HL-60 (cell line): ENCODE results near the gene GRB7.

Experiments used
- DNase-seq, 2 experiments: peaks; one replicate each; pipeline ENCODE4 v3.0.0-alpha.2; 2010 to 2020; ENCODE audit warnings: low read depth in 1 of 2, low spot score in 1 of 2
- H3K27ac ChIP-seq: fragments of 250-450 bp; sonication (Bioruptor Pico); replicated peaks from 2 replicates; pipeline ENCODE4 v1.5.1; 2020; ENCODE audit warnings: mild to moderate bottlenecking, moderate library complexity
- H3K27me3 ChIP-seq: fragments of 250-450 bp; sonication (Bioruptor Pico); 2 replicates; pipeline ENCODE4 v1.5.1; 2021; ENCODE audit warnings: mild to moderate bottlenecking, moderate library complexity; ENCODE audit not compliant: insufficient read depth, poor library complexity, severe bottlenecking
- H3K4me3 ChIP-seq: replicated peaks from 2 replicates; pipeline ENCODE4 v1.5.1; 2011; ENCODE audit warnings: mild to moderate bottlenecking, control low read depth, low read length; ENCODE audit not compliant: insufficient read depth
- CTCF ChIP-seq: IDR thresholded peaks from one replicate; pipeline ENCODE4 v1.5.1; 2011; ENCODE audit warnings: low read length, control low read depth, inconsistent platforms; ENCODE audit not compliant: insufficient read depth
- GABPA ChIP-seq: IDR thresholded peaks from 2 replicates; pipeline ENCODE4 v1.6.1; 2012; ENCODE audit warnings: low read depth
- POLR2AphosphoS5 ChIP-seq: IDR thresholded peaks from 2 replicates; pipeline ENCODE4 v1.6.1; 2012; ENCODE audit warnings: low read depth
- REST ChIP-seq: IDR thresholded peaks from 2 replicates; pipeline ENCODE4 v1.6.1; 2012; ENCODE audit warnings: low read depth; ENCODE audit not compliant: insufficient replicate concordance
- SPI1 ChIP-seq: IDR thresholded peaks from 2 replicates; pipeline ENCODE4 v1.6.1; 2012; ENCODE audit warnings: low read depth, mild to moderate bottlenecking, borderline replicate concordance

The GRB7 gene

GRCh38 chr17:39715375-39716072 lies 22.2 kb upstream of the GRB7 start:
- no peak overlapping the region for H3K4me3 ChIP-seq
- no peak for TF ChIP-seq SPI1
- no peak for TF ChIP-seq POLR2AphosphoS5
- TF ChIP-seq CTCF = no peak
- no peak for TF ChIP-seq REST
- H3K27me3 ChIP-seq = no peaks in the 10 kb centered on the region
- H3K27ac ChIP-seq = no peak overlapping the region
- no peak for DNase-seq

- Histone ChIP-seq H3K27me3 (no peaks in the 10 kb centered on the region), H3K4me3 (no peak overlapping the region), H3K27ac (no peak overlapping the region)
- TF ChIP-seq REST = no peak
- TF ChIP-seq CTCF = no peak
- TF ChIP-seq GABPA = no peak
- TF ChIP-seq POLR2AphosphoS5 = no peak
- TF ChIP-seq SPI1 = no peak
- no peak for DNase-seq
Observed at GRCh38 chr17:39716073-39716818, 21.5 kb upstream of the GRB7 start.

- DNase-seq = no peak
Observed at GRCh38 chr17:39716879-39717536, 20.7 kb upstream of the GRB7 start.

More at GRCh38 chr17:39716879-39717536, 20.7 kb upstream of the GRB7 start:
- no peak overlapping the region for H3K4me3 ChIP-seq
- H3K27ac ChIP-seq = no peak overlapping the region
- TF ChIP-seq POLR2AphosphoS5 (no peak), GABPA (no peak), REST (no peak), SPI1 (no peak), CTCF (no peak)
- no peaks in the 10 kb centered on the region for H3K27me3 ChIP-seq
